Measurements from ENCODE around the gene CDH22. TPM values are rescaled to one million over a fixed set of nuclear protein-coding genes. Genes with fewer than 3 reads are reported as not detected.

CDH22 gene
- total and polyA plus RNA-seq, 9 of the 15 experiments (the other 6 are each of a cell fraction or from before 2014, with no cell fraction given): 0.07 to 0.08 TPM; not detected in 7

- Histone ChIP-seq H3K27me3 (ENCODE audit: control insufficient read depth in 2 of 2, insufficient read depth in 2 of 2, low read length in 2 of 2) (peaks cover 26 to 62% of the 10 kb centered on the region in 2 experiments), H3K9me1 (ENCODE audit: control insufficient read depth, insufficient read depth, low read length) (no peaks in the 10 kb centered on the region), H3K9me3 (replicated peaks; ENCODE audit: control insufficient read depth, insufficient read depth, low read depth, low read length) (no peaks in the 10 kb centered on the region), H3K79me2 (ENCODE audit: control insufficient read depth, insufficient read depth, low read length) (no peaks in the 10 kb centered on the region), H3K9ac (ENCODE audit: insufficient read depth in 1 of 2, low read depth in 2 of 2, low read length in 2 of 2) (no peak overlapping the region), H3K4me2 (ENCODE audit: insufficient read depth, low read length) (no peak overlapping the region), H2AFZ (ENCODE audit: low read depth, low read length) (no peak overlapping the region), H3K36me3 (ENCODE audit: control insufficient read depth, insufficient read depth, low read length) (no peaks in the 10 kb centered on the region), H4K20me1 (replicated peaks; ENCODE audit: control insufficient read depth, insufficient read depth, low read length) (peaks cover 15% of the 10 kb centered on the region; the same call in 1 of the 2 replicates), H3K27ac (ENCODE audit: extremely low read depth, low read depth, low read length) (no peak overlapping the region), H3K4me3 (no peak overlapping the region), H3K4me1 (replicated peaks in 1 of 2; ENCODE audit: control insufficient read depth in 2 of 2, insufficient read depth in 2 of 2, low read length in 2 of 2) (peaks cover 0 to 6% of the 10 kb centered on the region in 2 experiments; a peak in 1 of 5 replicates)
- TF ChIP-seq PYGO2 (tag; IDR thresholded peaks at IDR 0.05) (no peak), HCFC1 (IDR thresholded peaks at IDR 0.05; ENCODE audit: low read depth, low read length) (no peak), FOXP4 (CRISPR knock-in tag; IDR thresholded peaks at IDR 0.05; ENCODE audit: borderline replicate concordance) (no peak), KLF6 (CRISPR knock-in tag; IDR thresholded peaks at IDR 0.05; ENCODE audit: borderline replicate concordance) (no peak), ZNF778 (CRISPR knock-in tag; IDR thresholded peaks at IDR 0.05) (no peak), ZBTB1 (CRISPR knock-in tag; IDR thresholded peaks at IDR 0.05; ENCODE audit: borderline replicate concordance, low read depth) (no peak), TBL1XR1 (IDR thresholded peaks at IDR 0.05; ENCODE audit: low read length in 2 of 2) (no peak), KAT7 (CRISPR knock-in tag; IDR thresholded peaks at IDR 0.05; ENCODE audit: borderline replicate concordance) (no peak), SMARCC2 (IDR thresholded peaks at IDR 0.05; ENCODE audit: low read depth) (no peak)
- no TSS peak for BruUV-seq (replicated peaks)
- intact Hi-C loops (cut with micrococcal nuclease) (no loop called here), in situ Hi-C loops (cut with MboI) (no loop called here)
- FAIRE-seq (no peak), ATAC-seq (no peak), DNase-seq (ENCODE audit: extremely low read depth in 1 of 4, low spot score in 3 of 4) (no peak)
- CTCF ChIA-PET (ENCODE audit: low intra/inter-chr PET ratio): no interaction called here
- POLR2A ChIA-PET: interaction anchor here (0.5 kb wide), 1 partner anchor 952 kb away, joined by 3 read pairs; no protein-coding TSS in a partner anchor
- WGBS (ENCODE audit: insufficient coverage, low coverage, missing lambda C conversion rate): under 1% methylated on average over 23 of the region's 23 CpGs
Observed at GRCh38 chr20:46246559-46246958, 61.7 kb downstream of the CDH22 start.
